Activated CD4-positive, CD25-positive, alpha-beta regulatory T cell (primary cell): ENCODE measurements around the gene MMS19.

Experiments
- DNase-seq, 4 experiments: peaks; one replicate each; lab custom pipeline; 2025; lab: John Stamatoyannopoulos, UW

Gene MMS19

GRCh38 chr10:97525086-97525485 is 26.9 kb upstream of the MMS19 start:
- no peak for DNase-seq

- DNase-seq = no peak
These were observed 24.7 kb upstream of the MMS19 start for GRCh38 chr10:97522937-97523336.

GRCh38 chr10:97522071-97522470 is 23.8 kb upstream of the MMS19 start:
- DNase-seq = no peak

GRCh38 chr10:97520978-97521761 is 22.9 kb upstream of the MMS19 start:
- no peak for DNase-seq

GRCh38 chr10:97520520-97520919 is 22.3 kb upstream of the MMS19 start:
- DNase-seq = no peak

GRCh38 chr10:97519342-97519741 is 21.1 kb upstream of the MMS19 start:
- DNase-seq = no peak

GRCh38 chr10:97518301-97519043 is 20.2 kb upstream of the MMS19 start:
- no peak for DNase-seq

GRCh38 chr10:97517778-97518300 is 19.6 kb upstream of the MMS19 start:
- DNase-seq = no peak

- DNase-seq = no peak
These were observed 19.0 kb upstream of the MMS19 start for GRCh38 chr10:97517096-97517750.

GRCh38 chr10:97515271-97515978 is 17.2 kb upstream of the MMS19 start:
- DNase-seq = no peak

GRCh38 chr10:97514344-97514743 is 16.1 kb upstream of the MMS19 start:
- DNase-seq = no peak

- no peak for DNase-seq
These were observed 14.8 kb upstream of the MMS19 start for GRCh38 chr10:97512993-97513392.

- DNase-seq = no peak
These were observed 13.7 kb upstream of the MMS19 start for GRCh38 chr10:97511711-97512440.

GRCh38 chr10:97510686-97511085 is 12.5 kb upstream of the MMS19 start:
- no peak for DNase-seq

- DNase-seq = no peak
These were observed 11.0 kb upstream of the MMS19 start for GRCh38 chr10:97509120-97509680.

GRCh38 chr10:97508342-97508741 is 10.1 kb upstream of the MMS19 start:
- DNase-seq = no peak

GRCh38 chr10:97506199-97506991 is 8.2 kb upstream of the MMS19 start:
- DNase-seq = no peak

- no peak for DNase-seq
These were observed 6.9 kb upstream of the MMS19 start for GRCh38 chr10:97505152-97505551.

- DNase-seq = no peak
These were observed 5.2 kb upstream of the MMS19 start for GRCh38 chr10:97503406-97503805.

- no peak for DNase-seq
These were observed 4.7 kb upstream of the MMS19 start for GRCh38 chr10:97502916-97503315.
